K562 (cell line): ENCODE measurements around the gene HDAC6. TPM values are rescaled to one million over a fixed set of nuclear protein-coding genes. Genes with fewer than 3 reads are reported as not detected.

ENCODE experiments used
- ADNP ChIP-seq: fragments of 200-800 bp; sonication (Bioruptor generic); IDR thresholded peaks from 2 replicates; pipeline ENCODE4 v1.6.1; 2016; ENCODE audit warnings: missing genetic modification characterization, missing compliant biosample characterization
- BHLHE40 ChIP-seq: IDR thresholded peaks from 2 replicates; pipeline ENCODE4 v1.6.1; 2011; ENCODE audit warnings: low read length, improper control_type of control experiment
- BRD4 ChIP-seq: fragments of 200-600 bp; sonication (generic); IDR thresholded peaks from 2 replicates; pipeline ENCODE4 v1.6.1; 2017; ENCODE audit warnings: inconsistent platforms
- E2F5 ChIP-seq: sonication (generic); formaldehyde crosslinking; IDR thresholded peaks from 2 replicates; pipeline ENCODE4 v1.8.0; 2022; ENCODE audit warnings: mild to moderate bottlenecking, missing genetic modification reagents
- EP400 ChIP-seq: fragments of 450-650 bp; IDR thresholded peaks from 2 replicates; pipeline ENCODE4 v1.6.1; 2017; ENCODE audit warnings: antibody characterized with exemption, mild to moderate bottlenecking, moderate library complexity
- HOXB6 ChIP-seq: fragments of 250-450 bp; sonication (Bioruptor Pico); IDR thresholded peaks from 2 replicates; pipeline ENCODE4 v1.5.1; 2022; ENCODE audit warnings: mild to moderate bottlenecking, borderline replicate concordance
- IRF2 ChIP-seq: sonication (generic); formaldehyde crosslinking; IDR thresholded peaks from 2 replicates; pipeline ENCODE4 v1.8.1; 2022; ENCODE audit warnings: mild to moderate bottlenecking, missing genetic modification reagents
- MAX ChIP-seq: sonication (generic); formaldehyde crosslinking; IDR thresholded peaks from 2 replicates; pipeline ENCODE4 v1.9.0; 2022; ENCODE audit warnings: mild to moderate bottlenecking, missing genetic modification reagents
- MITF ChIP-seq: IDR thresholded peaks from 2 replicates; pipeline ENCODE4 v1.6.1; 2014; ENCODE audit warnings: antibody characterized with exemption
- MTA2 ChIP-seq: fragments of 450-650 bp; IDR thresholded peaks from 2 replicates; pipeline ENCODE4 v1.6.1; 2016; ENCODE audit warnings: low read depth
- NEUROD1 ChIP-seq: fragments of 150-350 bp; IDR thresholded peaks from 2 replicates; pipeline ENCODE4 v1.6.1; 2014; ENCODE audit warnings: borderline replicate concordance, low read length, low read depth; ENCODE audit not compliant: partially characterized antibody
- NKRF ChIP-seq: fragments of 450-650 bp; IDR thresholded peaks from 2 replicates; pipeline ENCODE4 v1.6.1; 2016; ENCODE audit warnings: borderline replicate concordance
- NR4A1 ChIP-seq, 2 experiments: fragments of 250-450 bp in 1 of 2; fragments of 450-650 bp in 1 of 2; sonication (Bioruptor Pico) in 1 of 2; IDR thresholded peaks; 2 replicates each; pipeline versions ENCODE4 v1.4.0 to v1.6.1; 2016 to 2020; ENCODE audit warnings: mild to moderate bottlenecking in 2 of 2, missing compliant biosample characterization in 1 of 2, missing genetic modification characterization in 1 of 2, moderate library complexity in 1 of 2
- POLR2B ChIP-seq: fragments of 450-650 bp; IDR thresholded peaks from 2 replicates; pipeline ENCODE4 v1.6.1; 2018; ENCODE audit warnings: low read depth; ENCODE audit not compliant: partially characterized antibody
- RBM25 ChIP-seq: fragments of 200-400 bp; formaldehyde crosslinking; IDR thresholded peaks from 2 replicates; pipeline ENCODE4 v1.6.1; 2018; ENCODE audit warnings: low read length, low read depth, moderate library complexity; ENCODE audit not compliant: severe bottlenecking
- SMARCC2 ChIP-seq: fragments of 450-650 bp; IDR thresholded peaks from 2 replicates; pipeline ENCODE4 v1.6.1; 2017; ENCODE audit warnings: antibody characterized with exemption, moderate library complexity, mild to moderate bottlenecking, low read depth
- TARDBP ChIP-seq: fragments of 450-650 bp; IDR thresholded peaks from 2 replicates; pipeline ENCODE4 v1.6.1; 2016
- TRIM28 ChIP-seq: fragments of 450-650 bp; IDR thresholded peaks from 2 replicates; pipeline ENCODE4 v1.6.1; 2017
- ZBED1 ChIP-seq: IDR thresholded peaks from 2 replicates; pipeline ENCODE4 v1.6.1; 2014
- ZBTB7A ChIP-seq: IDR thresholded peaks from 2 replicates; pipeline ENCODE4 v1.6.1; 2011; ENCODE audit warnings: low read depth, mild to moderate bottlenecking, low read length, moderate library complexity, borderline replicate concordance; ENCODE audit not compliant: control insufficient read depth
- ZFX ChIP-seq: sonication (generic); formaldehyde crosslinking; IDR thresholded peaks from 2 replicates; pipeline ENCODE4 v1.8.0; 2022; ENCODE audit warnings: mild to moderate bottlenecking, missing genetic modification reagents, moderate library complexity
- ZNF133 ChIP-seq: fragments of 250-450 bp; sonication (Bioruptor Pico); IDR thresholded peaks from 2 replicates; pipeline ENCODE4 v1.4.0; 2020; ENCODE audit warnings: mild to moderate bottlenecking
- ZNF347 ChIP-seq: fragments of 450-650 bp; formaldehyde crosslinking; IDR thresholded peaks from 2 replicates; pipeline ENCODE4 v1.4.0; 2020; ENCODE audit warnings: low read depth, mild to moderate bottlenecking, moderate library complexity
- ZSCAN29 ChIP-seq: fragments of 450-650 bp; IDR thresholded peaks from 2 replicates; pipeline ENCODE4 v1.6.1; 2017
- polyA plus RNA-seq, 8 experiments: library from polyadenylated mRNA; depleted of rRNA in 4 of 8; stranded (reverse) in 5 of 8; unstranded in 3 of 8; fragments of >200 nt; fragmentation: Nextera tagmentation in 2 of 8; fragmentation: Illumina TruSeq in 1 of 8; extraction: Ambion mirVana in 2 of 8; extraction: Trizol in 1 of 8; gene quantifications; 2 replicates each; pipeline versions ENCODE4 v1.2.1 to v1.2.3, GENCODE V29; 2011 to 2014; ENCODE audit warnings: inconsistent platforms in 1 of 8, missing spikeins in 1 of 8
- total RNA-seq, 7 experiments: library from RNA; depleted of rRNA in 6 of 7; stranded (reverse); fragments of >200 nt in 6 of 7; fragmentation: Illumina TruSeq in 2 of 7; extraction: Trizol in 2 of 7; gene quantifications; 2 replicates each; pipeline versions ENCODE4 v1.2.1 to v1.2.3, GENCODE V29; 2011 to 2021; ENCODE audit warnings: low replicate concordance in 1 of 7

HDAC6 gene
- total and polyA plus RNA-seq, 9 of the 15 experiments (the other 6 are each of a cell fraction or from before 2014, with no cell fraction given), result 29.9 to 101 (median 71.2) TPM

GRCh38 chrX:48801280-48802088 lies at the start of gene HDAC6 (continued):
- no peak for TF ChIP-seq NR4A1 (CRISPR knock-in tag; IDR thresholded peaks at IDR 0.05)
- TF ChIP-seq NR4A1 (tag; IDR thresholded peaks at IDR 0.05), result no peak
- no peak for TF ChIP-seq ZSCAN29
- no peak for TF ChIP-seq E2F5
- TF ChIP-seq TRIM28, result no peak
- no peak for TF ChIP-seq EP400
- TF ChIP-seq IRF2 (CRISPR knock-in tag), result no peak
- no peak for TF ChIP-seq ZBED1
- TF ChIP-seq BHLHE40, result peak; percentile 64
- TF ChIP-seq POLR2B, result no peak
- no peak for TF ChIP-seq ZNF133 (CRISPR knock-in tag)
- 0 out of 2 replicates have a peak, but pooled peaks have one; percentile 61 for TF ChIP-seq BRD4
- TF ChIP-seq MITF, result no peak
- peak; percentile 89 for TF ChIP-seq MAX (CRISPR knock-in tag)
- TF ChIP-seq ZNF347 (CRISPR knock-in tag), result no peak
- TF ChIP-seq NKRF, result peak; percentile 92
- no peak for TF ChIP-seq SMARCC2
- no peak for TF ChIP-seq HOXB6 (CRISPR knock-in tag)
- no peak for TF ChIP-seq ZFX (CRISPR knock-in tag)
- no peak for TF ChIP-seq ADNP (tag)
- 0 out of 2 replicates have a peak, but pooled peaks have one; percentile 57 for TF ChIP-seq TARDBP
- peak; percentile 53; the same call in 1 of the 2 replicates for TF ChIP-seq ZBTB7A
- peak; percentile 24 for TF ChIP-seq NEUROD1
- TF ChIP-seq MTA2, result no peak
- peak; percentile 96 for TF ChIP-seq RBM25
